KOPT-K1 (cell line): Measurements from ENCODE around the gene ST6GALNAC6.
A peak's percentile ranks its signal among the peaks of the same experiment; 100 is the strongest.

Source experiments
- H3K27ac ChIP-seq: fragments of 200-600 bp; sonication (generic); 2 replicates; pipeline ENCODE4 v1.5.1; 2016; ENCODE audit warnings: antibody characterized with exemption, mild to moderate bottlenecking, low read depth, low read length; ENCODE audit not compliant: poor library complexity, severe bottlenecking
- H3K36me3 ChIP-seq: fragments of 200-600 bp; sonication (generic); 2 replicates; pipeline ENCODE4 v1.5.1; 2017; ENCODE audit warnings: antibody characterized with exemption, mild to moderate bottlenecking, low read length, moderate library complexity; ENCODE audit not compliant: insufficient read depth
- H3K9me3 ChIP-seq: fragments of 200-600 bp; sonication (generic); 2 replicates; pipeline ENCODE4 v1.5.1; 2017; ENCODE audit warnings: antibody characterized with exemption, low read length, mild to moderate bottlenecking; ENCODE audit not compliant: insufficient read depth, poor library complexity, severe bottlenecking

Gene ST6GALNAC6

GRCh38 chr9:127937388-127938297 lies 38.2 kb upstream of the ST6GALNAC6 start, which contains the start of gene DPM2:
Gene DPM2 (minus strand): TSS chr9:127937854. CDS start chr9:127937820, 34 bp downstream.
- peaks cover 48% of the 10 kb centered on the region for H3K36me3 ChIP-seq
- no peaks in the 10 kb centered on the region for H3K9me3 ChIP-seq
- peak within 1 kb of the TSS; percentile 77 for H3K27ac ChIP-seq

- no peaks in the 10 kb centered on the region for H3K9me3 ChIP-seq
- H3K27ac ChIP-seq = peak overlapping the region; percentile 77
- H3K36me3 ChIP-seq = peaks cover 42% of the 10 kb centered on the region
These were observed 37.6 kb upstream of the ST6GALNAC6 start for GRCh38 chr9:127937056-127937387.

- Histone ChIP-seq H3K9me3 (no peaks in the 10 kb centered on the region), H3K36me3 (peaks cover 36% of the 10 kb centered on the region; the same call in 1 of the 2 replicates), H3K27ac (peak overlapping the region; percentile 77)
These were observed 37.0 kb upstream of the ST6GALNAC6 start for GRCh38 chr9:127936347-127936852.

- H3K9me3 ChIP-seq = no peaks in the 10 kb centered on the region
- H3K27ac ChIP-seq = no peak overlapping the region
- H3K36me3 ChIP-seq = peaks cover 32% of the 10 kb centered on the region; the same call in 1 of the 2 replicates
These were observed 36.4 kb upstream of the ST6GALNAC6 start for GRCh38 chr9:127935765-127936221.

- no peaks in the 10 kb centered on the region for H3K9me3 ChIP-seq
- no peak overlapping the region for H3K27ac ChIP-seq
- peaks cover 25% of the 10 kb centered on the region; the same call in 1 of the 2 replicates for H3K36me3 ChIP-seq
These were observed 35.6 kb upstream of the ST6GALNAC6 start for GRCh38 chr9:127934986-127935385.

GRCh38 chr9:127934248-127934647 lies 34.8 kb upstream of the ST6GALNAC6 start:
- Histone ChIP-seq H3K36me3 (peaks cover 23% of the 10 kb centered on the region; the same call in 1 of the 2 replicates), H3K27ac (no peak overlapping the region), H3K9me3 (no peaks in the 10 kb centered on the region)

DNA sequence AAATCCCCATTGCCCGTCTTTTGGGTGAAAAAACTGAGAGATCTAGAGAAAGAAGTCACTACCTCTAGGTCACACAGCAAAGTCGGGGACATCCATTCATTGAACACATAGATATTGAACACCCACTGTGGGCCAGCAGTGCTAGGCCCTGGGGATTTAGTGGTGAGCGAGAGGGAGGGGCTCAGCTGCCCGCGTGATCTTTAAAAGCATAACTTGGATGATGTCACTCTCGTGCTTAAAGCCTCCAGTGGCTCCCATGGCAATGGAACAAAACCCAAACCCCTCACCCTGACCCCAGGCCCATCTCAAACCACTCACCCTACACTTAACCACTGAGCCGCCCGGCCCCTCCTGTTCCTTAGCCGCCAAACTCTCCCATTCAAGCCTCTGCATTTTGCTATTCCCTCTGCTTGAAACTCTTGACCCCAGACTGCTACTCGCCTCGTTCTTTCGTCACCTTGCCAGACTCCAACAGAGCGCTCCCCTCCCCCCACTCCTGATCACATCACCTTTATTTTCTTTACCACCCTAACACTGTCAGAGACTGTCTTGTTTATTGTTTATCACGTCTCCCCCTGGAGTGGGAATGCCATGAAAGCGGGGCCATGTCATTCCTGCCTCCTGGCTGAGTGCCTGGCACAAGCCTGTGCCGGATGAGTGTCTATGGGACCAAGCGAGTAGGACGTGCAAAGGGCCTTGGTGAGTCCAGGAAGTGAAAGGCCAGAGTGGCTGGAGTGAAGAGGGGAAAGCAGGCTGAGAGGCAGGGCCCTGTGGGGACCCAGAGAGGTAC lies 31.9 kb upstream of the ST6GALNAC6 start:
- peaks cover 23% of the 10 kb centered on the region; the same call in 1 of the 2 replicates for H3K36me3 ChIP-seq
- H3K9me3 ChIP-seq = no peaks in the 10 kb centered on the region
- no peak overlapping the region for H3K27ac ChIP-seq

GRCh38 chr9:127930231-127931091 lies 31.1 kb upstream of the ST6GALNAC6 start, which contains the start of gene PIP5KL1:
Gene PIP5KL1 (minus strand): TSS chr9:127930777. CDS start chr9:127930752, 25 bp downstream.
- Histone ChIP-seq H3K36me3 (peaks cover 15% of the 10 kb centered on the region; the same call in 1 of the 2 replicates), H3K9me3 (no peaks in the 10 kb centered on the region), H3K27ac (no peak within 1 kb of the TSS)

- peaks cover 6% of the 10 kb centered on the region; the same call in 1 of the 2 replicates for H3K36me3 ChIP-seq
- H3K27ac ChIP-seq = no peak overlapping the region
- H3K9me3 ChIP-seq = no peaks in the 10 kb centered on the region
These were observed 30.2 kb upstream of the ST6GALNAC6 start for GRCh38 chr9:127929625-127929979.

- no peaks in the 10 kb centered on the region for H3K36me3 ChIP-seq
- no peaks in the 10 kb centered on the region for H3K9me3 ChIP-seq
- H3K27ac ChIP-seq = no peak overlapping the region
These were observed 29.5 kb upstream of the ST6GALNAC6 start for GRCh38 chr9:127928676-127929624.

- Histone ChIP-seq H3K27ac (no peak overlapping the region), H3K36me3 (no peaks in the 10 kb centered on the region), H3K9me3 (no peaks in the 10 kb centered on the region)
These were observed 28.7 kb upstream of the ST6GALNAC6 start for GRCh38 chr9:127927988-127928675.

DNA sequence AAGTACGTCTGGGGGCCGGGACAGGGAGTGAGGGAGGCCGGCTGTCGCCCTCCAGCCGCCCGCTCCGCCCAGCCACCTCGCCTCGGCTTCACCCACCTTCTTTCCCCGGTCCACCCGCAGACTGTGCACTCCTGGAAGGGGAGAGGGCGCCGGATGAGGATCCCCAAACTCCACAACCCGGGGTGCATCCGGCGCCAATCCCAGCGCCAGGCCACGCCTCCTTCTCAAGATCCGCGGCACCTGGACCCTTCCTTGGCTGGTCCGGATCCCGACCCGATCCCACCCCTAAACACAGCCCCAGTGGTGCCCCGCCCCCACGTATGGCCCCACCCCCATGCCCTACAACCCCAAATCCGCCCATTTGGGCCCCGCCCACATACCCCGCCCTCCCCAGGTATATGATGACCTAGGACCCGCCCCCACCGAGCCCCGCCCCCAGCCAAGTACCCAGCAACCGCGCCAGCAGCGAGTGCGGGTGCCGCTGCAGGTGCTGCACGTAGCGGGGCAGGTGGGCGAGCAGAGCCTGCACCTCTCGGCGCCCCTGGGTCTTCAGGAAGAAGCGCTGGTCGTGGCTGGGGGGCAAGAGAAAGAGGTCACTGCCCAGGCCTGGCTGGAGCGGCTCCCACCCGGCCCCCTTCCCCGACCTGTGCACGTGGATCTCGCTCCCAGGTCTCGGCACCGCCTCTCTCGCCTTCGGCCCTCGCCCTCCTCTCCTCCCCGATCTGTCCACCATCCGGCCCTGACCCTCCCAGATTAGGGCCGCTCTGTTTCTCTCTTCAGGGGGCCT lies 28.0 kb upstream of the ST6GALNAC6 start:
- H3K9me3 ChIP-seq = no peaks in the 10 kb centered on the region
- no peak overlapping the region for H3K27ac ChIP-seq
- H3K36me3 ChIP-seq = no peaks in the 10 kb centered on the region
